Right lobe of liver (tissue), 6 donors: ENCODE data around the gene IL3. TPM values are rescaled to one million over a fixed set of nuclear protein-coding genes. Genes with fewer than 3 reads are reported as not detected.

ENCODE experiments used
- ATAC-seq, 4 donors: fragments of 200-7000 bp; cut with Tn5 transposase; one replicate each; pipeline ENCODE4 v1.9.1; 2020; ENCODE audit warnings: mild to moderate bottlenecking in 4 of 4, moderate library complexity in 4 of 4
- DNase-seq, 3 donors: peaks; one replicate each; pipeline ENCODE4 v3.0.0-alpha.2; 2020
- H3K27ac ChIP-seq, 3 donors: fragments of 200-600 bp; one replicate each; pipeline ENCODE4 v1.8.0; 2022
- H3K27me3 ChIP-seq, 2 donors: fragments of 200-600 bp; one replicate each; pipeline ENCODE4 v1.8.0; 2022
- H3K36me3 ChIP-seq, 4 donors: fragments of 200-600 bp; sonication (generic) in 1 of 4; one replicate each; pipeline versions ENCODE4 v1.5.1 to v1.8.0; 2017 to 2022; ENCODE audit warnings: control low read depth in 1 of 4
- H3K4me1 ChIP-seq, 4 donors: fragments of 200-600 bp; sonication (generic) in 1 of 4; one replicate each; pipeline versions ENCODE4 v1.5.1 to v1.8.0; 2017 to 2022; ENCODE audit warnings: control low read depth in 1 of 4
- H3K4me3 ChIP-seq, 3 donors: fragments of 200-600 bp; one replicate each; pipeline ENCODE4 v1.8.0; 2022
- H3K9me3 ChIP-seq, 4 donors: fragments of 200-600 bp; sonication (generic) in 1 of 4; one replicate each; pipeline versions ENCODE4 v1.5.1 to v1.8.0; 2017 to 2022; ENCODE audit warnings: control low read depth in 1 of 4
- CTCF ChIP-seq, 4 donors: fragments of 200-600 bp in 3 of 4; fragments of 450-650 bp in 1 of 4; IDR thresholded peaks; one replicate each; pipeline versions ENCODE4 v1.5.1 to v1.8.0; 2016 to 2022; ENCODE audit warnings: antibody characterized with exemption in 4 of 4, mild to moderate bottlenecking in 2 of 4
- POLR2A ChIP-seq: fragments of 450-650 bp; IDR thresholded peaks from one replicate; pipeline ENCODE4 v1.6.1; 2017; ENCODE audit warnings: antibody characterized with exemption, mild to moderate bottlenecking
- WGBS: methylation state at CpG from one replicate; pipeline ENCODE4 v1.1.6; 2018; ENCODE audit warnings: low coverage, low lambda C conversion rate; ENCODE audit not compliant: insufficient coverage; ENCODE audit errors: missing lambda C conversion rate; 5-methylcytosine and 5-hydroxymethylcytosine counted together
- intact Hi-C, 2 donors: fragments of 100-400 bp; cut with DNase I; formaldehyde crosslinking; loops; one replicate each; pipeline versions ENCODE4 v1.11.2 to v1.14.1; 2022
- total RNA-seq, 6 experiments: library from RNA; depleted of rRNA in 2 of 6; stranded (reverse); fragments of >200 nt in 2 of 6; fragmentation: NEBNext Ultra II Directional in 3 of 6; extraction: Animal tissue kit (Norgen Biotek cat#: 25700) in 3 of 6; gene quantifications; one replicate each; pipeline versions ENCODE4 v1.1.0 to v1.2.4, GENCODE V29; 2016 to 2023
- donor health status: DM: no; HTN: yes; CAD: no.
- donor health status: DM: no; HTN: no; CAD: no.
- donor health status: DM: no; HTN: no; CAD: no.
- donor health status: DM: no; HTN: yes; CAD: no.
- donor health status: DM: no; HTN: yes; CAD: no.

Gene IL3
- total RNA-seq, 6 experiments from 2014 or later = not detected

GRCh38 chr5:132080595-132080994 is 20.1 kb downstream of the IL3 start:
- no peaks in the 10 kb centered on the region for H3K36me3 ChIP-seq
- no peaks in the 10 kb centered on the region for H3K27me3 ChIP-seq
- H3K9me3 ChIP-seq = no peaks in the 10 kb centered on the region
- DNase-seq (no peak), ATAC-seq (no peak)
- TF ChIP-seq CTCF (IDR thresholded peaks at IDR 0.05) (no peak), POLR2A (no peak)
- no peak overlapping the region for H3K27ac ChIP-seq
- intact Hi-C loops = no loop called here
- H3K4me1 ChIP-seq = no peaks in the 10 kb centered on the region
- 90% methylated on average over 2 of the region's 3 CpGs for WGBS
- no peak overlapping the region for H3K4me3 ChIP-seq

GRCh38 chr5:132081458-132081857 is 21.0 kb downstream of the IL3 start:
- Histone ChIP-seq H3K9me3 (no peaks in the 10 kb centered on the region), H3K27me3 (no peaks in the 10 kb centered on the region), H3K27ac (no peak overlapping the region), H3K4me1 (no peaks in the 10 kb centered on the region), H3K36me3 (no peaks in the 10 kb centered on the region), H3K4me3 (no peak overlapping the region)
- ATAC-seq (no peak), DNase-seq (no peak)
- TF ChIP-seq POLR2A (no peak), CTCF (IDR thresholded peaks at IDR 0.05) (no peak)
- intact Hi-C loops = no loop called here
- 82% methylated on average over 1 of the region's 3 CpGs for WGBS

- H3K36me3 ChIP-seq = no peaks in the 10 kb centered on the region
- ATAC-seq = no peak
- intact Hi-C loops = no loop called here
- TF ChIP-seq POLR2A = no peak
- no peak for TF ChIP-seq CTCF (IDR thresholded peaks at IDR 0.05)
- H3K4me3 ChIP-seq = no peak overlapping the region
- no peak overlapping the region for H3K27ac ChIP-seq
- no peaks in the 10 kb centered on the region for H3K27me3 ChIP-seq
- no peaks in the 10 kb centered on the region for H3K4me1 ChIP-seq
- 100% methylated on average over 1 of the region's 8 CpGs for WGBS
- H3K9me3 ChIP-seq = no peaks in the 10 kb centered on the region
- DNase-seq = no peak
Measured at GRCh38 chr5:132082329-132083023, 22.0 kb downstream of the IL3 start.

GRCh38 chr5:132083071-132083678 is 22.7 kb downstream of the IL3 start:
- TF ChIP-seq CTCF (IDR thresholded peaks at IDR 0.05) (no peak), POLR2A (no peak)
- Histone ChIP-seq H3K36me3 (no peaks in the 10 kb centered on the region), H3K9me3 (no peaks in the 10 kb centered on the region), H3K4me1 (no peaks in the 10 kb centered on the region), H3K27me3 (no peaks in the 10 kb centered on the region), H3K27ac (no peak overlapping the region), H3K4me3 (no peak overlapping the region)
- DNase-seq (no peak), ATAC-seq (no peak)
- 87% methylated on average over 4 of the region's 4 CpGs for WGBS
- intact Hi-C loops = no loop called here
